Non-pigmented ciliary epithelial cell (primary cell): ENCODE data around the gene ATP10A.
"Not testable (repeated sequence)": the region's sequence is repeated elsewhere in the genome, so short reads cannot be mapped to it uniquely, and the experiment has no call there.

Experiments
- DNase-seq: peaks from one replicate; pipeline ENCODE4 v3.0.0-alpha.2; 2010; ENCODE audit warnings: low read depth

Gene ATP10A

DNA sequence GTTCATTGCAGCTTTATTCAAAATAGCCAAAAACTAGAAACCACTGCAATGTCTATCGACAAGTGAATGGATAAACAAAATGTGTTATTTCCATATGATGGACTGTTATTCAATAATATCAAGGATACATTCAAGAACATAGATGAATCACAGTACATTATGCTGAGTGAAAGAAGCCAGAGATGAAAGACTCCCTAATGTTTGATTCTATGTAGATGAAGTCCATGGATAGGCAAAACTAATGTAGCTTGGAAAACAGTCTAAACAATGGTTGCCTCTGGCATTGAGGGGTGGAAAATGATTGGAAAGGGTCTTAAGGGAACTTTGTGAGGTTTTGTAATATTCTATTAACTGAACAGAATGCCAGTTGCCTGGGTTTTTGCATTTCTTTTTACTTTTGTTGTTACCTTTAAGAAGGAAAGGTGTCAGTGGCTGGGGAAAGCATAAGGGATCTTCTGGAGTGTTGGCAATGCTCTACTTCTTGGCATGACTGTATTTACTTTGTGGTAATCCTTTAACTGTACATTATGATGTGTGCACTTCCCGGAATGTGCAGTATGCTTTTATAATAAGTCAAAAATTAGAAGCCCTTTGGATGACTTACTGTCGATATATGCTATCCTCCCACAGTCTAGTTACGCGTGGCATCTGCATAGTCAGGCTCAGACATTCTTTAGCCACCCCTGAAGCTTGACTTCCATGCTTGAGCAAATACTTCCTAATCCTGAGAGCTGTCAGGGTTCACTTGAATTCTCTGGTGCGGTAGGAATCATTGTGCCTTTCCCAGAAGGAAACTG, 20.5 kb upstream of the ATP10A start:
- peak; percentile 75 for DNase-seq

DNA sequence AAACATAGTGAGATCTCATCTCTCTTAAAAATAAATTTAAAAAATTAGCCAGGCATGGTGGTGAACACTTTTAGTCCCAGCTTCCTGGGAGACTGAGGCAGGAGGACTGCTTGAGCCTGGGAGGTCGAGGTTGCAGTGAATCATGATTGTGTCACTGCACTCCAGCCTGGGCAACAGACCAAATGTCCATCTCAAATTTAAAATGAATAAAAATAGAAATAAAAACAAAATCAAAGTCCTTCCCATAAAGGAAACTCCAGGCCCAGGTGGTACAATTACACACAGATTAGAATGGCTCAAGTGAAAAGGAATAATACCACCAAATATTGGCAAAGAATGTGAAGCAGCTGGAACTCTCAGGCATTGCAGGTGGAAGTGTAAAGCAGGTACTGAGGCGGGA, 19.3 kb upstream of the ATP10A start:
- DNase-seq = no peak

DNA sequence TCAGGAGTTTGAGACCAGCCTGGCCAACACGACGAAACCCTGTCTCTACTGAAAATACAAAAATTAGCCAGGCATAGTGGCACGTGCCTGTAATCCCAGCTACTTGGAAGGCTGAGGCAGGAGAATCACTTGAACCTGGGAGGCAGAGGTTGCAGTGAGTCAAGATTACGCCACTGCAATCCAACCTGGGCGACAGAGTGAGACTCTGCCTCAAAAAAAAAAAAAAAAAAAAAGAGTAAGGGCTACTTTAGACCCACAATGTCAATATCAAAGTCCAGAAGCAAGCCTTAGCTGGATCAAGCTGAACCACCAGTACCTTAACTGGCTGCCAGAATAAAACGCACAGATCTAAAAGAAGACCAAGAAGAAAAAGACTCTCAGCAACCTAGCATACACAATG, 17.8 kb upstream of the ATP10A start:
- not testable (repeated sequence) for DNase-seq

DNA sequence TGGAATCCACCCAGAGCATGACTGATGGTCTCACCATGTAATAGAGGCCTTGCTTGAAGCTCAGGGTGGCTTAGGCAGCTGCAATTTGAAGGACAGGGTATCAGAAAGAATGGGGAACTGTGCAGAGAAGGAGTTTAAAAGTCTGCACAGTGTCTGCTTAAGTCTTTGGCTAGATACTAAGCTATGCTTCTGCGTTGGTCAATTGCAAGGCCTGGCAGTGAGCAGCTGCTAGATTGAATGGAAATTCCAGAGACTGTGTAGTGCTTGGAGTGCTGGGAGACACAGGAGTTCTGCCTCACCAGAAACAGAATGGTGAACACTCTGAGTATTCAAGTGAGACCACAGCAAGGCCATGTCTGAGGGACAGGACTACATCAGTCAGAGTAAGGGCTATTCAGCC, 17.3 kb upstream of the ATP10A start:
- DNase-seq = no peak

DNA sequence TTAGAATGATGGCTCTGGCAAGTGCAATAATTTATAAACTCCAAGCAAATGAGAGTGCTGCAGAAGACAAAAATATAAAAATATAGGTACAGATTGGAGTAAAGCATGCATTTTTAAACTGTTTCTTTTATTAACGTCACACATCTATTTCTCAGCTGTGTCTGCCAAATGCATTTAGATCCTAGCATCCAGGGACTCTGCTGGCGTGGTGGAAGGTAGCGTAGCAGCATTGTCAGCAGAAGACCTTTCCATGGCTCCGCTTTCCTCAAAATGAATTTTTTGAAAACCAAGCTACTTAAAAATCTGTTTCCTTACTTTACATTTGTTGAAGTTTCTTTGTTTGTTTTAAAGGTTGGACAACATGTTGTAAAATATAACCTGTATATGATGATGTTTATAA, 16.3 kb upstream of the ATP10A start:
- DNase-seq = no peak

DNA sequence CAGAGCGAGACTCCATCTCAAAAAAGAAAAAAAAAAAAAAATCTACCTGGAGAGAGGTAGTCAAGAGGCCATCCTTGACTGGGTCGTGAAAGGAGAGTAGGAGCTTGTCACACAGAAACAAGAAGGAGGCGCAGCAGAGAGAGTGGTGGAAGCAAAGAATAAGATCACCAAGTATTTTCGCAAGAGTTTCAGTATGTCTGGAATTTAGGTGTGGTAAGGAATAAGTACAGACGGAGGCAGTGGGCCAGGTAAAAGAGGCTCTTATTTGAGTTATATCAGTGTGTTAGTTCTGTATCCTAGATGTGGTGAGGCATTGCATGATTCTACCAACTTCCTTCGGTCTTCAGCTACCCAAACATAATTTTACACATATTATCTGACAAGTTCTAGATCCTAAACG, 14.6 kb upstream of the ATP10A start:
- no peak for DNase-seq

DNA sequence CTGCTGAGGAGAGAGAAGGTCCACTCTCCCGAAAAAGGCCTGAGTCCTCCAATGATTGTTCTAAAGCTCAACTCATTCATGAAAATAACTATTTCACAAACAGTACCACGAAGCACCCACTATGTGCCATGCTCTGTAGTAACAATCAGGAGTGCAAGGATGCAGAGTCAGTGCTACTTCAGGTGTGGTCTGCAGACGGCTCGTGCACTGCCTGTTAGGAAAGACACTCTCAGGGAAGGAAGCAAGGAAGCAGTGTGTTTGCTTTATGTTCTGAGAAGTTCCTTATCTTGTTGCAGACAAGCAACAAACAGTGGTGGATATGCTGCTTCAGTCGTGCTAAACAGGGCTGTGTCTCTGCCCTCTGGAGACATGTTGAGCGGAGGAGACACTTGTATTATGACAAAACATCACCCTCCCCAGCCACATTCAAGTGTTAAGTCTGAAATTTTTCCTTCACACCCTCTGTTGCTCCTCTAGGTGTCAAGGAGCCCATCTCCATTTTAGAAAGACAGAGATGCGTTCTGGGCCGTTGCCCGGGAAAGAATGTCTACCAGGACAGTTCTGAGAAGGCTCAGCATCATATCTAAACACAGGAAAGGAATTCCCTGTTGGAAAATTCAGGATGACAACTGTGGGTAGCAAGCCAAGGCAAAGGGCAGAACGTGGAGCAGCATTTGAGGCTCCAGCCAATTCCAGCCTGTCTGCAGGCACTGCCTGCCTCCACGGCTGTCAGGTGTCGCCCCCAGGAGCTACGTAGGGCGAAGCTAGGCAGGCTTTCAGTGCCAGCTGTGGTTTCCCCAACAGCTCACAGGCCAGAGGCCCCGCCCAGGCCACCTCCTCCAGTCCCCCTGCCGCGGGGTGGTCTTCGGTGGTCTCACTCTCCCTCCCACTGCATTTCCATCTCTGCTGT, 13.4 kb upstream of the ATP10A start:
- no peak for DNase-seq

DNA sequence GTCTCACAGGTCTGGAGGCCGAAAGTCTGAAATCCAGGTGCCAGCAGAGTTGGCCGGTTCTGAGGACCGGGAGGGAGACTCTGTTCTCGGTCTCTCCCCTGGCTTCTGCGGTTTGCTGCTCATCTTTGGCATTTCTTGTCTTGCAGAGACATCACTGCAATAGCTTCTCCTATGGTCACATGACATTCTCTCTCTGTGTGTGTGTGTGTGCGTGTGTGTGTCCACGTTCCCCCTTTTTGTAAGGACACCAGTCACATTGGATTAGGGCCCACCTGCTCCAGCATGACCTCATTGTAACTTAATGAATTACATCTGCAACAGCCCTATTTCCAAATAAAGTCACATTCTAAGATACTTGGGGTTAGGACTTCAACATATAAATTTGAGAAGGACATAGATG, 12.4 kb upstream of the ATP10A start:
- no peak for DNase-seq

DNA sequence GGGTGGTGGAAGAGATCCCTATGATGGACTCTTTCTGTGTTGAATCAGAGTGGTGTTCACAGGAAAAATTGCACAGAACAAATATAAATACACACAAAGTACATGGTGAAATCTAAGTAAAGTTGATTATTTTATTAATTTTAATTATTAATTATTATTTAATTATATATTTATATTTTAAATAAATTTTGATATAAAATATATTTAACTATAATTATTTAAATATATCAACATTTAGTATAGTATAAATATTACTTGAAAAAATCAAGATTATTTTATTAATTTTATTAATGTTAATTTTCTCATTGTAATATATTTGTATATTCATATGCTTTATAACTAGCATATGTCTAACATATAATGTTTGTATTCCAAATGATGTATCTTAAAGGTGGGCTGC, 11.3 kb upstream of the ATP10A start:
- no peak for DNase-seq

DNA sequence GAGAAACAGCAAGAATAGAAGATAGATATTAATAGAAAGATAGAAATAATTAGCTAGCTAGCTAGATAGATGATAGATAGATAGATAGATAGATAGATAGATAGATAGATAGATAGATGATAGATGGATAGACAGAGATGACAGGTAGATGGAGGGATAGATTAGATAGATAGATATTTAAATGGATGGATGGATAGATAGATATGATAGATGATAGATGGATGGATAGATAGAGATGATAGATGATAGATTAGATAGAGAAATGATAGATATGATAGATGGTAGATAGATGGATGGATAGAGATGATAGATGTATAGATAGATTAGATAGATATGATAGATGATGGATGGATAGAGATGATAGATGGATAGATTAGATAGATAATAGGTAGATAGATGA, 8.3 kb upstream of the ATP10A start:
- no peak for DNase-seq

DNA sequence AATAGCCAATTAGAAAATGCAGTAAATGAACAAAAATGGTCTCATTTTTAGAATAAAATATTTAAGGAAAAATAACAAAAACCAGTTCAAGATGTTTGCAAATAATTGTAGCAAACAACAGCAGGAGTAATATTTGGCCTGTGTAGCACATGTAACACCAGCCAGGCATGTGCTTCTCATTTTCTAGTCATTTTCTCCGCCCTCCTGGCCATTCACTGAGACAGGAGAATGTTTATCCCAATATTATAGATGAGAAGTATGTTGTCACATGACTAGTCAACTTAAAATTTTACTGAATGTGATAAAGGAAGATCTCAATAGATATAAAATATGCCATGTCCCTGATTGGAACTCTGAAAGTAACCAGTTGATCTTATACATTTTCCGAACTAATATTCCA, 7.8 kb upstream of the ATP10A start:
- DNase-seq = no peak

DNA sequence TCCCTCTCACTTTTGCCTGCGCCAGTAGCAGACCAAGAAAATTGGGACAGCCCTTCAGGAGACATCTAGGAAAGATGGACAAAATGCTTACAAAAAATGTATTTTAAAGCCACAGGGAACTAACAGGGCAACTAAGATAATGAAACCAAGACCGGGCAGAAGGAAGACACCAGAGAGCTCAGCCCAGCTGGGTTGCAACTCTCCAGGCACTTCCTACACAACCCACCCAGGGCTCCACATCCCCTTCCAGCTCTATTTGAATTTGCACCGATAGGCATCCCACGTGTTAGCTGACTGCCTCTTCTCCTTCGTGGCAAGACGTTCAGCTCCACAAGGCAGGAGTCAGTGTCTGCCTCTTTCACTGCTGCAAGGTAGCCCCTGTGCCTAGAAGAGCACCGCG, 6.6 kb upstream of the ATP10A start:
- no peak for DNase-seq

DNA sequence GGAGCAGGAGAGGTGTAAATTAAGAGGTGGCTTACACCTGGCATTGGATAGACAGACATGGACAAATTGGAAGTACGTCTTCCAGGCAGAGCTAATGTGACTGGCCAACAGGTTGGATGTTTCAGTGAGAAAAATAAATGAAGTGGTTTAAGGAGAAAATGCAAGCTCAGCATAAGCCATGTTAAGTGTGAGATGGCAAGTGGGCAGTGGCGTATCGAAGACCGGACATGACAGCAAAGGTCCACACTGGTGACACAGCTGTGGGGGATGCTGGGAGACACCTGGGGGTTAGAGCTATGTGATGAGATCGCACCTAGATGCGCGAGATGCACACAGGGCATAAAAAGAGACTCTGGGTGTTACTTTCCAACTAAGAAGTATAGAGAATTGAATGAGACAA, 3.7 kb upstream of the ATP10A start:
- DNase-seq = no peak

DNA sequence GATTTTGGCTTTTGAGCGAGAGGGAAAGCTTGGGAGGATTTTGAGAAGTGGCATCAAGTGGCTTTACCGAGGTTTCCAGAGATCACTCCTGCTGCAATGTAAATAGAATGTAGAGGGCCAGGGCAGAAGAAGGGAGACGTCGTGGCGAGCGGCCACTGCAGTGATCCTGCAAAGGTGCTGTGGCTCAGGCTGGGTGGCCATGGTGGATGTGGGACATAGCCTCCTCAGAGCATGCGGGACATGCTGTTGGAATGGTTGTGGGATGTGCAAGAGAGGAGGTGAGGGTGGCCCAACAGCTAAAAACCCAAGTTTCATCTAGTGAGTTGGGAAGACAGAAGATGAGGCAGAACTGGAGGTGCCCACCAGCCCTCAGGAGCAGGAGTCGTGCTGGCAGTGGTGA, 3.1 kb upstream of the ATP10A start:
- DNase-seq = no peak

DNA sequence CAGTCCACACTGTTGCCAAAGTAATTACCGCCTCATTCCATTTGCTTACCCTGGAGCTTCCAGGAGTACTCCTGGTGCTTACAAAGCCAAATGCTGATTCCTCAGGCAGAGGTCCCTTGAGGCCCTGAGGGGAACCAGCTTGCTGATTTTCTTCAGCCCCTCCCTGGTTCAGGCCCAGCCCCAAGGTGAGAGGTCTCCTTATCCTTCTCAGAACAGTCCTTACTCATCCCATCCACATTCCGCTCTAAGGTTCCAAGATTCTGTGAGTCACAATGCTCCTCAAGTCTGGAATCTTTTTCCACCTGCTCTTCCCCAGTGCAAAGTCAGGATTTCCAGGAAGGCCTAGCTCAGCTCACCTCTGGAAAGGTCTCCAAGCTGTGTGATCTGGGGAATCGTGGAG, 1.8 kb upstream of the ATP10A start:
- DNase-seq = no peak

DNA sequence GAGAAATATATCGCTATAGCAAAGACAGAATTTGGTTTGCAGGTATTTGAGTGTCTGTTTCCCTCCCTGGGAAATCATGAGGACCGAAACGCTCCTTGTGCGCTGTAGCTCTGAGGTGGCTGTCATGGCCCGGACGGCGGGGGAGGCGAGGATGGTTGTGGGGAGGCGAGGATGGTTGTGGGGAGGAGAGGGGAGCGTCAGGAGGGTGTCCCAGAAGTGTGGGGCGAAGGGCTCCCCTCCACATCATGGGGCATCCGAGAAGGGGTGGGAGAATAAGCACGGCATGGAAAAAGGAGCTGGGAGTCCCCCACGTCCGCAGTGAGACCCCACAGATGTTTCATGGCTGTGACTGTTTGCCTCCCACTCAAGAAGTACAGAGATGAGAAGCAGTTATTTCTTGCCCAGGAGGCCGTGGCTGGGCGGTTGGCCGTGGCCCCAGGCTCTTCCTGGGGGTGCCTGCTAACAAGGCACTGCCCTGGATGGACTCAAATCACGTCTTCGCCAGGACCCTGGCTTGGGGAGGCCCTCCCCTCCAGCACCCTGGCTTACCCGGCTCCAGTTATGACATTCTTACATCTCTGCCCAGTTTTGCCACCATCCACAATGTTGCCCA, 947 bp upstream of the ATP10A start:
- no peak for DNase-seq

DNA sequence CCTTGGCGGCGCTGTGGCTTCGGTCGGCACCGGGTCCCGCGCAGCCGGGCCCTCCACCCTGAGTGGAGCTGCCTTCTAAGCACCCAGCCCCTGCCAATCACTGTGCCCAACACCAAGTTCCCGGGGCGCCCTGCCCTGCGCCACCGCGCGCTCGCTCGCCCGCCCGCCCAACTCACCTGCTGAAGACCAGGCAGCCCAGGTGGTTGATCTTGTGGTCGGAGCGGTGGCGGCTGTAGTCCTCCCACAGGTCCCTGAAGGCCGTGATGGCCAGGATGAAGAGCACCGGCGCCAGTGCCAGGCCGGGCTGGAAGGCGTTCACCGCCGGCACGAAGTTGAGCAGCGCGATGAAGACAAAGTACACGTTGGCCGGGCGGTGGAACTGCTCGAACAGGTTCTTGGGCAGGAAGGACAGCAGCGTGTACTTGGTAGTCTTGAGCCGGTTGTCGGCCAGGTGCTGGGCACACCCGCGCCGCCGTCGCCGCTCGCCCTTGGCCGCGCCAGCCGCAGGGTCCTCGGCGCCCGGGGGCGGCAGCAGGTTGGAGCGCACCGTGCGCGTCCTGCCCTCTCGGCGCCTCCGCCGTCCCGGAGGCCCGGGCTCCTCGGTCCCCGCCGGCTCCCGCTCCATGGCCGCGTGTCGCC, 536 bp downstream of the ATP10A start:
- DNase-seq = no peak

DNA sequence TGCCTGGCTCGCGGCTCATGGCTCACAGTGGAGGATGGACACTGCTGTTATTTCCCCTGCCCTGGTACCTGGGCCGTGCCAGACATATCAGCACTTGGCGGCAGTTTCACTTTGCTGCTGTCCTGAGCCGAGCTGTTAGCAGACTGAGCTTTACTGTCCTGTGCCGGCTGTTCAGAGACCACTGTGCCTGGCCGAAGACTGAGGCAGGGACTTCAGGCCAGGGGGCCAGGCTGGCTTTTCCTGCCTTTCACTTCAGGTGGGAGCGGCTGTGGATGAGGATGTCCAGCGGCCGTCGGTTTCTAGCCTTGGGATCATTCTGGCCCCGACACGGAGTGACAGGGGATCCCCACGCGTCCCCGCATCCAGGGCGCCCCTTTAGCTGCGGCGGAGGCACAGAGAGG, 1.1 kb downstream of the ATP10A start:
- DNase-seq = no peak

DNA sequence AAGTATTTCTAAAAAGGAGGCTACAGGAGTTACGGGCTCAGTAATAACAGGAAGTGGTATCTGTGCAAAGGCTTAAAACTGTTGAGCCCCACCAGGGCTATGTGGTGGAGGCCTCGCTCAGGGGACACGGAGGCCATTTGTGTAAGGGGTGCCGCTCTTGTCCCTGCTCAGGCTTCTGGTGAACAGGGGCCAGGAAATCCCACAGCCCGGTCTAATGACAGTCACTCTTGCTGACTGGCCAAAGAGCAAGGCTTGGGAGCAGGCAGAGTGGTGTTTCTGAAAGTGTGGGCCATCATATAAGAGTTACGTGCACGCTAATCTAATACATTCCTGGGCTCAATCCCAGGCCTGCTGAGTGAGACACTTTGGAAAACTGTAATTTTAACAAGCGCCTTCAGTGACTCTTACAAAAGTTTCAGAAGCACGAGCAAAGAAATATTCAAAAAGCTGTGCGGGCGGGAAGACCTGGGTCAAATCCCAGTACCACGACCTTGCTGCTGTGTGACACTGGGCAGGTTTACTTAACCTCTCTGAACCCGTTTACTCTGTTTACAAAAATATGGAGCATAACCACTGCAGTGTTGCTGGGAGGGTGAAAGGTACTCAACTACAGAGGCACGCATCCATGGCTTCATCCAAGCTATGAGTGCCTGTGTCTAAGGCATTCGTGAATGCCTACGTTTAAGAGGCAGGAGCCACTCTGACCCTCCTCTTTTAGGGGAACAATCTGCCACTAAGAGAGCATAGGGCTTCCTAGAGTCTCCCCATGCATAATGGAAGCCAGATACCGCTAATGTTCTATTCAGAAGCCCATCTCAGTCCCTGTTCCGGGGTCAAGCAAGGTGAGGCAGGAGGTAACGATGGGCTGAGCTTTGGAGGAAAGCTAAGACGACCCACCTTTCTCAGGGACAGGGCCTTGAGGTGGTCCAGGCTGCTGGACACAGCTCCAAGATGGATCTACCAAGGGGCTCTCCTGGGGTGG, 2.0 kb downstream of the ATP10A start:
- DNase-seq = no peak

DNA sequence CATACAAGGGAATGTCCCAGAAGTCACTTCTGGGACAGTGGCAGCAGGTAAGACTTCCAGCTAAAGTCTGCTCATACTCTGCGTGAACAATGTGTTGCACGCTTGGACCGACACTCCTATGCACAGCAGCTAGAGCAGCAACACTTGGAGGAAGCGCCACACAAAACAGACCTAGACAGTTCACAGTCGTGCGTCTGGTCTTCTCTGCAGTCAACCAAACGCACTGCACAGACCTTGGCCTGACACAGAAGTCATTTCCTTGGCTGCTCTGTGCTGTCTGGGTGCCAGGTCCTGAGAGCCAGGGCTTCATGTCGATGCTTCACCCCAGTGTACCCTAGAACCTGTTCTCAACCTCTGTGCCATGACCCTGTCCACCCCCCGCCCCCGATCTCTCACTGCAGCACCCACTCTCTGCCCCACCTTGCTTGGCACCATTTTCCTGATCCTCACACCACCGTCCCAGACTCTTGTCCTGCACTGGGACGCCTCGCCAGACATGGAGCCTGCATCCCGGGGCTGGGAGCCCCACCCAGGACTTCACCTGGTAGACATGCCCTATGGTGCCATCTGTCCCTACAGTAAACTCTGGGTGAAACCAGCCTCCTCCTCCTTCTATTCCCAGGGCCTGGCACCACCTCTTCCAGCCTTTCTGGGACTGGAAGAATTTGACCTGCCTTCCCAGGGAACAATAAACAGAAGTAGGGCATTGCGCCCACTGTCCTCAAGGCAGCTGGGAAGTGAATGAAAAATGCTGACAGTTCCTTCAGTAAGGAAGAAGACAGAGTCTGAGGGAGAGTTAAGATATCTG, 3.1 kb downstream of the ATP10A start:
- DNase-seq = no peak
